Choroid plexus epithelial cell (primary cell): ENCODE data around the gene PNKD.

Source experiments
- DNase-seq: peaks from one replicate; pipeline ENCODE4 v3.0.0-alpha.2; 2010; ENCODE audit warnings: low read depth
- H3K4me3 ChIP-seq: 2 replicates; pipeline ENCODE4 v1.5.1; 2011; ENCODE audit warnings: low read depth, mild to moderate bottlenecking, control low read depth, low read length, moderate library complexity
- CTCF ChIP-seq: conservative IDR thresholded peaks from 2 replicates; pipeline ENCODE4 v1.5.1; 2011; ENCODE audit warnings: low read depth, mild to moderate bottlenecking, control low read depth, inconsistent platforms, low read length, moderate library complexity

The PNKD gene

GRCh38 chr2:218280260-218280870 is 10.0 kb downstream of the PNKD start:
- no peak for TF ChIP-seq CTCF
- H3K4me3 ChIP-seq, result no peak overlapping the region
- DNase-seq, result no peak

- no peak overlapping the region for H3K4me3 ChIP-seq
- DNase-seq, result no peak
- TF ChIP-seq CTCF, result no peak
These were observed 11.1 kb downstream of the PNKD start for GRCh38 chr2:218281449-218281848.

- no peak for DNase-seq
- no peak for TF ChIP-seq CTCF
These were observed 12.1 kb downstream of the PNKD start for GRCh38 chr2:218282173-218282991.

GRCh38 chr2:218284106-218284811 is 13.9 kb downstream of the PNKD start:
- peak; percentile 87 for DNase-seq
- TF ChIP-seq CTCF, result no peak
- no peak overlapping the region for H3K4me3 ChIP-seq

More at GRCh38 chr2:218282173-218282991, 12.1 kb downstream of the PNKD start:
- no peak overlapping the region for H3K4me3 ChIP-seq

- H3K4me3 ChIP-seq, result no peak overlapping the region
- no peak for DNase-seq
- TF ChIP-seq CTCF, result no peak
These were observed 15.3 kb downstream of the PNKD start for GRCh38 chr2:218285604-218286003.

- no peak for TF ChIP-seq CTCF
- peak; percentile 98 for DNase-seq
These were observed 16.5 kb downstream of the PNKD start for GRCh38 chr2:218286570-218287459.

More at GRCh38 chr2:218286570-218287459, 16.5 kb downstream of the PNKD start:
- H3K4me3 ChIP-seq, result peak overlapping the region; percentile 45
